HG03103 (cell line): ENCODE measurements around the gene CCPG1.
A peak's percentile ranks its signal among the peaks of the same experiment; 100 is the strongest.

ENCODE experiments used
- ATAC-seq: cut with Tn5 transposase; IDR thresholded peaks from one replicate; pipeline ENCODE4 v1.9.1; 2021; ENCODE audit warnings: low read depth; ENCODE audit not compliant: unreplicated experiment

The CCPG1 gene

GRCh38 chr15:55322467-55322866 lies 85.7 kb downstream of the CCPG1 start:
- no peak for ATAC-seq

GRCh38 chr15:55320963-55321362 lies 87.2 kb downstream of the CCPG1 start:
- no peak for ATAC-seq

- ATAC-seq: no peak
These were observed 88.0 kb downstream of the CCPG1 start for GRCh38 chr15:55320238-55320550.

- no peak for ATAC-seq
These were observed 88.5 kb downstream of the CCPG1 start for GRCh38 chr15:55319537-55320237.

GRCh38 chr15:55318588-55319494 lies 89.3 kb downstream of the CCPG1 start, which contains the start of the genes PIGB and PIGBOS1:
Gene PIGB, plus strand, starts transcription at chr15:55319222. Its CDS starts 29 bp downstream, at chr15:55319251.
Gene PIGBOS1, minus strand, starts transcription at chr15:55319123. Its CDS starts 1,331 bp downstream, at chr15:55317792.
- ATAC-seq: peak; percentile 89
